Spleen (tissue), 7 donors: Measurements from ENCODE around the gene PDE4B.

ENCODE experiments used
- CTCF ChIP-seq, 11 experiments: fragments of 200-600 bp in 7 of 11; fragments of 450-650 bp in 4 of 11; sonication (generic) in 4 of 11; IDR thresholded peaks in 8 of 11; conservative IDR thresholded peaks in 3 of 11; 1 replicate in 7 of 11; 2 replicates in 4 of 11; pipeline versions ENCODE4 v1.4.0 to v1.8.0; 2016 to 2021; ENCODE audit warnings: antibody characterized with exemption in 11 of 11, inconsistent platforms in 4 of 11, mild to moderate bottlenecking in 1 of 11
- POLR2A ChIP-seq, 3 donors: fragments of 450-650 bp; IDR thresholded peaks; one replicate each; pipeline ENCODE4 v1.5.1; 2017; ENCODE audit warnings: antibody characterized with exemption in 3 of 3, mild to moderate bottlenecking in 1 of 3
- POLR2AphosphoS5 ChIP-seq, 3 donors: sonication (generic); formaldehyde crosslinking; IDR thresholded peaks; one replicate each; pipeline ENCODE4 v1.5.1; 2017; ENCODE audit warnings: antibody characterized with exemption in 3 of 3
- donor health status: DM: no; HTN: no; CAD: no; lungs with moderate emphysema.
- donor health status: DM: no; HTN: no; CAD: no.
- donor health status: DM: no; HTN: no; CAD: no.

- TF ChIP-seq CTCF (IDR thresholded peaks at IDR 0.05 in 8 of 11, conservative IDR thresholded peaks at IDR 0.05 in 3 of 11) (no peak), POLR2AphosphoS5 (IDR thresholded peaks at IDR 0.05) (no peak), POLR2A (IDR thresholded peaks at IDR 0.05) (no peak)
Observed at GRCh38 chr1:65759516-65759915, 33.2 kb upstream of the PDE4B start.
